Ishikawa (cell line): ENCODE results near the gene TUBB6.
A peak's percentile ranks its signal among the peaks of the same experiment; 100 is the strongest.

Source experiments
- CEBPB ChIP-seq: IDR thresholded peaks from 2 replicates; pipeline ENCODE4 v1.6.1; 2012
- CREB1 ChIP-seq: IDR thresholded peaks from 2 replicates; pipeline ENCODE4 v1.6.1; 2012; ENCODE audit warnings: low read depth
- EGR1 ChIP-seq: IDR thresholded peaks from 2 replicates; pipeline ENCODE4 v1.6.1; 2012
- EP300 ChIP-seq: IDR thresholded peaks from 2 replicates; pipeline ENCODE4 v1.6.1; 2012; ENCODE audit warnings: borderline replicate concordance
- FOXM1 ChIP-seq: IDR thresholded peaks from 2 replicates; pipeline ENCODE4 v1.6.1; 2012; ENCODE audit warnings: low read depth, borderline replicate concordance
- RAD21 ChIP-seq: IDR thresholded peaks from 2 replicates; pipeline ENCODE4 v1.6.1; 2012; ENCODE audit warnings: low read depth
- REST ChIP-seq: IDR thresholded peaks from 2 replicates; pipeline ENCODE4 v1.6.1; 2012; ENCODE audit warnings: low read depth, mild to moderate bottlenecking
- TAF1 ChIP-seq: IDR thresholded peaks from 2 replicates; pipeline ENCODE4 v1.6.1; 2012; ENCODE audit warnings: low read depth, mild to moderate bottlenecking
- TCF12 ChIP-seq: IDR thresholded peaks from 2 replicates; pipeline ENCODE4 v1.6.1; 2012; ENCODE audit warnings: low read depth
- TEAD4 ChIP-seq: IDR thresholded peaks from 2 replicates; pipeline ENCODE4 v1.6.1; 2012
- USF1 ChIP-seq: IDR thresholded peaks from 2 replicates; pipeline ENCODE4 v1.6.1; 2012
- YY1 ChIP-seq: IDR thresholded peaks from 2 replicates; pipeline ENCODE4 v1.6.1; 2012; ENCODE audit warnings: low read depth
- ZBTB7A ChIP-seq: IDR thresholded peaks from 2 replicates; pipeline ENCODE4 v1.6.1; 2012; ENCODE audit warnings: low read depth
- TF ChIP-seq, protein P1 (sequence below): IDR thresholded peaks from 2 replicates; pipeline ENCODE4 v1.6.1; 2012

- TF ChIP-seq CEBPB (no peak), RAD21 (no peak), CREB1 (no peak), TEAD4 (0 out of 2 replicates have a peak, but pooled peaks have one; percentile 13), YY1 (no peak), EP300 (no peak), EGR1 (no peak), FOXM1 (no peak), TAF1 (no peak), TCF12 (no peak), USF1 (no peak), REST (no peak), ZBTB7A (no peak)
- TF ChIP-seq, protein P1, sequence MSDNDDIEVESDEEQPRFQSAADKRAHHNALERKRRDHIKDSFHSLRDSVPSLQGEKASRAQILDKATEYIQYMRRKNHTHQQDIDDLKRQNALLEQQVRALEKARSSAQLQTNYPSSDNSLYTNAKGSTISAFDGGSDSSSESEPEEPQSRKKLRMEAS, result no peak
Measured at GRCh38 chr18:12336171-12336613, 28.2 kb downstream of the TUBB6 start.
